ES-I3 (cell line): ENCODE data around the gene YAP1.

Experiments used
- H3K36me3 ChIP-seq: 2 replicates; pipeline ENCODE4 v1.6.1; 2013; ENCODE audit warnings: mild to moderate bottlenecking, low read length, control low read depth, moderate library complexity; ENCODE audit not compliant: insufficient read depth
- H3K4me1 ChIP-seq: 2 replicates; pipeline ENCODE4 v1.6.1; 2013; ENCODE audit warnings: mild to moderate bottlenecking, control low read depth, low read length; ENCODE audit not compliant: insufficient read depth
- H3K9ac ChIP-seq: 2 replicates; pipeline ENCODE4 v1.6.1; 2013; ENCODE audit warnings: low read depth, mild to moderate bottlenecking, low read length, moderate library complexity
- H3K9me3 ChIP-seq: 2 replicates; pipeline ENCODE4 v1.6.1; 2013; ENCODE audit warnings: mild to moderate bottlenecking, low read length, moderate library complexity; ENCODE audit not compliant: control insufficient read depth, insufficient read depth

YAP1 gene

DNA sequence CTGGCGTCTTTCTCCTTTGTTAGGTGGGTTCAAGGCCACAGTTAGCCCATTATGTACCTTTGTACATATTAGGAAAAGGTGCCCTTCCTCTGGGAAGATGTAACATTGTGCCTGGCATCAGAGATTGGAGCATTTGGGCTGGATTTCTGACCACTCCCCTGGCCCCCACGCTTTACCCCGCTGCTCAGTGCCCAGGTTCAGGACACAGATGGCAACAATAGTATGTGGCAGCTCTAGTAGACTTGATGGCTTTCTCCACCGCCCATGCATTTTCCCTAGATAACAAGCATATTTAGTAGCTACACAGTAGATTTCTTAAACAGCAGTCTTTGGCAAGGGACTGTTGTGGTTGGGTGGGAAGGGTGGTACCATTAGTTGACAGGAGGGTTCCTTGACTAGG lies 53.1 kb downstream of the YAP1 start:
- no peaks in the 10 kb centered on the region; the same call in 1 of the 2 replicates for H3K36me3 ChIP-seq
- no peak overlapping the region for H3K9ac ChIP-seq
- peaks cover 3% of the 10 kb centered on the region for H3K4me1 ChIP-seq
- H3K9me3 ChIP-seq = no peaks in the 10 kb centered on the region

DNA sequence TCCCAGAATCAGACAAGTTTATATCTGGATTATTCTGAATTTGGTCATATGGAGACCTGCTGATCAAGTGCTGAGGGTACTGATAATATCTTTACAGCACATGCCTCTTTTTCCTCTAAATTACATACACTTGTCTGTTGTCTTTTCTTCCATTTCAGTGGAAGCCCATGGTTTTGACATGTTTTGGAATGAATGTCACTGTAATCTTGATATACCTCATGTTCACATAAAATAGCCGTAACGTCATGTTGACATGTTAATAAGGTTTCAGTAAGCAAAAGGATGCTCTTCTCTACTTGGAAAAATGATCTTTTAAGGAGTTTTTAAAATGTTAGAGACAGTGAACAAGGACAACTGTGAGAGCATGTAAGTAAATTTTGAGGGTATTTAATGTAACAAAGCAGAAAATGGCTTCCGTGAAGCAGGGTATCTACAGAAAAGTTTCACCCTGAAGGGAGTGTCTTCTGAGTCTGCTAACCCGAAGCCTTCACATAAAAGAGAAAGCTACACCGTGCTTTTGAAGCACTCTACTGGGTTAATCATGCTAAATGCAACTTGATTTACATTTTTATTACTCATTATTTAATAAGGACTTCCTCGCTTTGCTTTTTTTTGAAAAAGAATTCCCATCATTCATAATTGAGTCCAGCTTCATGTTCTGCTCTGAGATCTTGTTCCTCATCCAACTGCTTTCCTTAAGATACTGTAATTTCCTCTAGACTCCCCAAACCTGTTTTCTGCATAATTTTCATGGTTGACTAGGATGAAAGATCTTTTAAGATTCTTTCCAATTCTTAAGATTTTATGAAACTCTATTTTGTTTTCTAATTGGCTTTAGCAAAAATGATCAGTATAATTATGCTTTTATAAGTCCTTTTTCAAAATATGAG lies 56.2 kb downstream of the YAP1 start:
- Histone ChIP-seq H3K4me1 (peaks cover 8% of the 10 kb centered on the region), H3K9me3 (no peaks in the 10 kb centered on the region), H3K9ac (no peak overlapping the region), H3K36me3 (no peaks in the 10 kb centered on the region; the same call in 1 of the 2 replicates)

DNA sequence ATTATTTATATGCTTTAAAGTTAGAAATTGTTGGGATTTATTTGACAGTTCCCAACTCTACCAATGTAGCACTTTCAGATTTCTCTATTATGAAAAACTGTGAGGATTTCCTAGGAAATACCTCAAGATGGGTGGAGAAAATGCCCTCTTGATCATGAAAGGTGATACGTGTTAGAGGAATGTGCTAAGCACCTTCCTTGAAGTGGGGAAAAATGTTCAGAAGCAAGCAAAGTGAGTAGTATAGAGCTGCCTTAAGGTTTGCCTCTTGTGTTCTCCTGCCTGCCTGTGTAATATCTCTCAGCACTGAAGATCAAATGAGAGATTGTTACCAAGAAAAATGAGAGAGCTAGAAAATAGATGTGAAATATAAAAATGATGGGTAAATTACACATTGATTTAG lies 58.2 kb downstream of the YAP1 start:
- peaks cover 8% of the 10 kb centered on the region for H3K4me1 ChIP-seq
- no peak overlapping the region for H3K9ac ChIP-seq
- no peaks in the 10 kb centered on the region; the same call in 1 of the 2 replicates for H3K36me3 ChIP-seq
- no peaks in the 10 kb centered on the region for H3K9me3 ChIP-seq

DNA sequence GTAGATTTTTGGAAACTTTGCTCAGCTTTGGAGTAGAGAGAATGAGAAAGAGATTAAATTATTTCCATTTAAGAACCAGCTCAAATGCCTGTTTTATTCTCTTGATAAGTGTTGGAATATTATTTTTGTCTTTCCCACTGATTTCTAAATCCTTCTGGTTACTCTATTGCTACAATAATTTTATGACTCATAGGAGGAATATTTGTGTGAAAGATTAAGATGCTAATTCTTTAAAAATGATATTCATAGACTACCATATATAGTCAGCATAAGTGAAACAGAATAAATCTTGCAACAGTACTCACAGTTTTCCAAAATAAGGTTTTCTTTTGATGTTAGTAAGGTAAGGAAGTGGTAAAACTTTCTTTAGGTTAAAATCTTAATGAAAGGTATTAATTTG lies 60.9 kb downstream of the YAP1 start:
- Histone ChIP-seq H3K4me1 (peaks cover 8% of the 10 kb centered on the region), H3K9me3 (no peaks in the 10 kb centered on the region), H3K36me3 (peaks cover 5% of the 10 kb centered on the region), H3K9ac (no peak overlapping the region)

DNA sequence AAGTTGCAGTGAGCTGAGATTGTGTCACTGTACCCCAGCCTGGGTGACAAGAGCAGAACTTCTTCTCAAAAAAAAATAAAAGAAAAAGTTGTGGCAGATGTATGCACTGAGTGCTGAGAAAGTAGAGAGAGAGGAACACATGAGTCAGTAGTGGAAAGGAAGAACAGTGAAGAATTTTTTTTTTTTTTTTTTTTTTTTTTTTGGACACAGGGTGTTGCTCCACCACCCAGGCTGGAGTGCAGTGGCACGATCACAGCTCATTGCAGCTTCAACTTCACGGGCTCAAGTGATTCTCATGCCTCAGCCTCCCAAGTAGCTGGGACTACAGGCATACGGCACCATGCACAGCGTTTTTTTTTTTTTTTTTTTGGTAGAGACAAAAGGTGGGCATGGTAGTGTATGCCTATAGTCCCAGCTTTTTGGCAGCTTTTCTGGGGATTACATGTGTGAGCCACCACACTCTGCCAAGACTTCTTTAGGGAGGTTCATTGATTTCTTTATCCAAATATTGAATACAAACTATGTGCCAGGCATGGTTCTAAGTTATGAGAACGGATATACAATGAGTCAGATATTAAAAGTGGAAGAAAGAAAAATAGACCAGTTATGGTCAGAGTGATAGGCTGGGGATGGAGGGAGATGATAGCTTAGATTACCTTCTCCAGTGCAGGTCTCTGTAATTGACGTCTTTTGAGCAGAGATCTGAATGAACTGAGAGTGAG lies 62.0 kb downstream of the YAP1 start:
- Histone ChIP-seq H3K9ac (no peak overlapping the region), H3K9me3 (no peaks in the 10 kb centered on the region), H3K36me3 (peaks cover 5% of the 10 kb centered on the region), H3K4me1 (peaks cover 8% of the 10 kb centered on the region)

DNA sequence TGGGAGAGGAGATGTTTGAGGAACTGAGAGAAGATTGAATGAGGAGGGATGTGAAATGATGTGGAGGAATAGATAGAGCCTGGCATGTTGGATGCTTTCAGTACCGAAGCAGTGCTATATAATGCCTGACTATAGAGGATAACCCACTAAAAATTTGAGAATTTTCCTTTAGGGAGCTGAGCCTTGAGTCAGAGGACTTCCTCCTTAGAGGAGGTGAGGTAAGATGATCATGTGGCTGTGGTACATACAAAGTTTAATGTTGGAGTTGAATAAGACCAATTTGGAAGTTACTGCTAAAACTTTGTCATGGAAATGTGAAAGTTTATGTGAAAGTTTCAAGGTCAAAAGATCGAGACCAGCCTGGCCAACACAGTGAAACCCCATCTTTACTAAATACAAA lies 66.9 kb downstream of the YAP1 start:
- peaks cover 5% of the 10 kb centered on the region for H3K36me3 ChIP-seq
- no peak overlapping the region for H3K9ac ChIP-seq
- no peaks in the 10 kb centered on the region for H3K9me3 ChIP-seq
- peaks cover 7% of the 10 kb centered on the region for H3K4me1 ChIP-seq

DNA sequence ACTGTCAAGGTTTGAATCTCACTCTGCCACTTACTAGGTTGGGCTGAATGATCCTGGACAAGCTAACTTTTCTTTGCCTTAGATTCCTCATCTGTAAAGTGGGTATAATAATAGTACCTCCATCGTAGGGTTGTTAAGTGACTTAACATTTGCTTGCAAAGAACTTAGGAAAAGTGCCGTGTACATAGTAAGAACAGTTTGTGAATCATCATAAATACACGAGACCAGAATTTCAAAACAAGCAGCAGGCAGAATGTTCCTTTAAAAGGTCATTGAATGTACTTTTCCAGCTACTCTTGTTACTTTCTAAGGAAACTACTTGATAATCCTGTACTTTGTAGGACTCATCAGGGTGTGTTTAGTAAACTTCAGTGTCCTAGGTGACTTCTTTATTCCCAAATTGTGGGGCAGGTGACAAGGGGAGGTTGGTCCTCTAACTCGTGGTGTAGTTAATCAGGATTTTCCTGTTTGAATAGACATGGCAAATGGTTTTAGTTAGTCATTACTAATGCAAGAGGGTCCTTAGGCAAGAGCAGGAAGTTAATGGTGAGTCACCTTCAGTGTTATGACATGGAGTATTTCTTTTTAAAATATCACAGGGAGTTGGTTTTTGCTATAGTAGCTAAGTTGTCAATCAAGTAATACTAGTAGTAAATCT lies 67.9 kb downstream of the YAP1 start:
- no peak overlapping the region for H3K9ac ChIP-seq
- no peaks in the 10 kb centered on the region for H3K9me3 ChIP-seq
- peaks cover 5% of the 10 kb centered on the region for H3K36me3 ChIP-seq
- H3K4me1 ChIP-seq = peaks cover 7% of the 10 kb centered on the region

DNA sequence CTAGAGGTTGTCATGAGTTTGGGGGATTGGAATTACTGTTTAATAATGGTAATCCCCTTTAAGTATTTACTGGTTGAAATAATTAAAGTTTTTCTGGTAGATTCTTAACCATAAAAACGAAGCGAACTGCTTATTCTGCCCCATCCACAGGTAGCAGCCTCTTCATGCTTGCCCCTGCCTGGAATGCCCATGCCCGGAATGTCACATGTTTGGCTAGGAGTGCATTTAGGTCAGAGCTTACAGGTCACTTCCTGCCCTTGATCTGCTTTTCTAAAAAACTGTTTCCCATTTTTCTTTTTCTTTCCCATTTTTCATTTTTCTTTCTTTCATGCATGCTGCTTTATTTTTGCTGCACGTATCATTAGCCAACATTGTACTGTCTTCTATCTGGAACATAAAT lies 69.1 kb downstream of the YAP1 start:
- no peaks in the 10 kb centered on the region for H3K9me3 ChIP-seq
- H3K36me3 ChIP-seq = peaks cover 5% of the 10 kb centered on the region
- no peak overlapping the region for H3K9ac ChIP-seq
- peaks cover 7% of the 10 kb centered on the region for H3K4me1 ChIP-seq

DNA sequence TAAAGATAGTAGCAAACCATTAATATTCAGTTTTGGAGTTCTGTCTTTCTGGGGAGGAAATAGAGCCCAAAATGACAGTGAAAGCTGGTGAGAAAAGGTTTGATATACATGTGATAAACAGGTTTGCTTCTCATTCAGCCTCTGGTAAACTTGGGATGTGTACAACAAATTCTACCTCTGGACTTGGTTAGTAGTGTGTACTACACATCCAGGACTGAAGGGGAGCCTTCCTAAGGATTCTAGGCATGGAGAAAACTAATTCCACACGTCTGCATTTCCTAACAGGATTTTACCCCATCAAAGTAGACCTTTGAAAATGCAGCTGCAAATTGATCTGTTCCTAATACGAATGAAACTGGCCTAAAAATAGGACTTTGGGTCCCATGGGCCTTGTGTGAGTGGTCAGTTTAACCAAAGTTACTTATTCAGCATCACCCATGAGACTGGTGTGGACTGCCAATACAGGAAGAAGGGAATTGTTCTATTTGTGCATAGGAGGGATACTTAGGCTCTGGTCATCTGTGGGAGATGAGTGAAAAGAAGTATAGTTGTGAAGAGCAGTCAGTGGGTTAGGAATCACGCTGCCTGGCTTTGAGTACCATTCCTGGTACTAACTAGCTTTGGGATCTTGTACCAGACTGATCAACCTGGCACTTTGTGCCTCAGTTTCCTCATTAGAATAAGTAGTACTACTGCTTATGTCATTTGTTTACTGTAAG lies 74.2 kb downstream of the YAP1 start:
- no peaks in the 10 kb centered on the region; the same call in 1 of the 2 replicates for H3K36me3 ChIP-seq
- H3K4me1 ChIP-seq = peaks cover 23% of the 10 kb centered on the region
- H3K9ac ChIP-seq = no peak overlapping the region
- H3K9me3 ChIP-seq = no peaks in the 10 kb centered on the region

DNA sequence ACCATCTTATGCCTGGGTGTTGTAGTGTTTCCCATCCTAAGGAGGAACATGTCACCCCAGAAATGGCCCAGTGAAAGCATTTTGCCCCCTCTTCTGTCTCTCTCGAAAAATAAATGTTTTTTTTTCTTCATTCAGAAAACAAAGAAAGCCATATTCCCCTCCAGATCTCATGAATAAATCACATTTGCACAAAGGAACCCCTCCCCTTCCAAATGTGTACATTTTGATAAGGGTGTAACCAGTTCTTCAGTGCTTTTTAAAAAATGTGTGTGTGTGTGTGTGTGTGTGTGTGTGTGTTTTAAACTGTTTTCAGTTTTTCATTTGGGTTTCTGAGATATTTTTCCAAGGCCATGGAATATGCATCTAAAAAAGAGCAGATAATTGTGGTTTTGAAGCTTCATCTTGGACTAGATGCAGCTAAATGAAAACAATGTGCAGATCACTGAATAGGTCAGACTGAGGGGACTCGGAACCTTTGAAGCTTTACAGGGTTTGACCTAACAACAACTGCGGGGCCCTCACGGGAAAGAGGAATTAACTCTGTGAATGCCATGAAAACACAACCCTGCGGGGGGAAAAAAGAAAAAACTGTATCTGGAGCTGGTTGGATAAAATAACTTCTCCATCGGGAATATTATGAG lies 76.4 kb downstream of the YAP1 start:
- Histone ChIP-seq H3K9me3 (no peaks in the 10 kb centered on the region), H3K36me3 (no peaks in the 10 kb centered on the region), H3K9ac (no peak overlapping the region), H3K4me1 (peaks cover 23% of the 10 kb centered on the region)

DNA sequence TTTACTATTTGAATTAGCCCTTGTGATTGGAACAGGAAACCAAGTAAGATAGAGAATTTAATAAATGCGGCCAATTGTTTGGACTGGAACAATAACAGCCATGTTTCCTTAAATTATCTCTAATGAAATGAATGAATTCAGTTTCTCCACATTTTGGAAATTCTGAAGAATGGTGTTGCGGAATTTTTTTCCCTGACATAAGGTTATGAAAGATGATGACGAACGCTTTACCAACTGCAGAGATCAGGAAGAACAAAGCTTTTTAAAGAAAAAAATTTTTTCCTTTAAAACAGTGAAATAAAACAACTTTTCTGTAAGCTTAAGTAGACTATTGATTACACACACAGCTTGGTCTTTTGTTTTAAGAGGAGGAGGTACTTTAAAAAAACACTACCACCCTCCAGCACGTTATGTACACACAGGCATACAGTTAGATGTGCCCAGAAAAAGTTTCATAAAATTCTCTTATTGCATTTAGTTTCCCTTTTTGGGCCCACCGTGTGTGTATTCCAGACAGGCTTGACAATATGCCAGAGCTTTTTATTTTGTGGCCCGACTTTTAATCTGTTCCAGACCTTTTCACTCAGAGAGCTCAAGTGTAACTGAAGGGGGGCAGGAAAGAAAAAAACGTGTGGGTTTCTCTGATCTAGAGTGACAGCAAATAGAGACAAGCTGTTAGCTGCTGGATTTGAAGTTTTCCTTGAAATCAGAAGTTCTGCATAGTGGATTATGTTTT lies 77.3 kb downstream of the YAP1 start:
- no peak overlapping the region for H3K9ac ChIP-seq
- peaks cover 1% of the 10 kb centered on the region; the same call in 1 of the 2 replicates for H3K36me3 ChIP-seq
- H3K9me3 ChIP-seq = no peaks in the 10 kb centered on the region
- H3K4me1 ChIP-seq = peaks cover 23% of the 10 kb centered on the region

DNA sequence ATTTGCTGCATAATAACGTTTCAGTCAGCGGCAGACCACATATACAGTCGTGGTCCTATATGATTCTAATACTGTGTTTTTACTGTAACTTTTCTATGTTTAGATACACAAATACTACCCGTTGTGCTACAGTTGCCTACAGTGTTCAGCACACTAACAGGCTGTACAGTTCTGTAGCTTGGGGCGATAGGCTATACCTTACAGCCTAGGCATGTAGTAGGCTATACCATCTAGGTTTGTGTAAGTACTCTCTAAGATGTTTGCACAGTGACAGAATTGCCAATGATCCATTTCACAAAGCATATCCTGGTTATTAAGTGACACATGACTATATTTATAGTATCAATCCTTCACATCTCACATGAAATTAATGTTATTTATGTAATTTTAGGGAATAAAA lies 78.2 kb downstream of the YAP1 start:
- Histone ChIP-seq H3K9ac (no peak overlapping the region), H3K9me3 (no peaks in the 10 kb centered on the region), H3K36me3 (peaks cover 4% of the 10 kb centered on the region; the same call in 1 of the 2 replicates), H3K4me1 (peaks cover 23% of the 10 kb centered on the region)

DNA sequence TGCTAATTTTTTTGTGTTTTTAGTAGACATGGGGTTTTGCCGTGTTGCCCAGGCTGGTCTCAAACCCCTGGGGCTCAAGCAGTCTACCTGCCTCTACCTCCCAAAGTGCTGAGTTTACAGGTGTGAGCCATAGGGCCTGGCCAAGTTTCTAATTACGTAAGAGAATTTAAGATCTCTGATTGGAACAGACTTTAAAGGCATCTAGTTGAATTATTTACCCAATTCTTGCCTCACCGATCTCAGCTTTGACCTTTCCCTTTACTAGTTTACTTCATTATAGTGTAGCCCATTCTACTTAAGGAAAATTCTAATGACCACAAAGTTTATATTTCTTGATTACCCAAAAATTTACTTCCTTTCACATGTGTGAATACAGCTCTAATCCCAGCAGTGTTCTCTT lies 81.6 kb downstream of the YAP1 start:
- Histone ChIP-seq H3K9me3 (peaks cover 4% of the 10 kb centered on the region; the same call in 1 of the 2 replicates), H3K9ac (no peak overlapping the region), H3K4me1 (peaks cover 10% of the 10 kb centered on the region), H3K36me3 (peaks cover 4% of the 10 kb centered on the region; the same call in 1 of the 2 replicates)
